Activated CD8-positive, alpha-beta T cell treated with anti-CD3 and anti-CD28 coated beads, Interleukin-2, amount 10 ng/mL, durations not matched to agents 7 days and 5 days (primary cell): ENCODE measurements around the gene C4orf36. TPM values are rescaled to one million over a fixed set of nuclear protein-coding genes. Genes with fewer than 3 reads are reported as not detected.

ENCODE experiments used
- ATAC-seq: fragments of 150-1000 bp; cut with Tn5 transposase; one replicate; pipeline ENCODE4 v1.10.0; 2021; ENCODE audit warnings: moderate library complexity
- CTCF ChIA-PET: fragments of 350-600 bp; sonication (Branson Sonifier 250); formaldehyde crosslinking; loops from one replicate; lab custom pipeline; 2021; ENCODE audit warnings: antibody characterized with exemption; lab: Charles Lee
- POLR2A ChIA-PET: fragments of 350-600 bp; sonication (Branson Sonifier 250); formaldehyde crosslinking; loops from one replicate; lab custom pipeline; 2021; ENCODE audit warnings: antibody characterized with exemption; lab: Charles Lee
- DNase-seq: peaks from one replicate; pipeline ENCODE4 v3.0.0-alpha.2; 2020
- H3K27ac Mint-ChIP-seq: one replicate; pipeline ENCODE4 v1.8.0; 2021; ENCODE audit warnings: mild to moderate bottlenecking, mixed read lengths
- H3K27me3 Mint-ChIP-seq: one replicate; pipeline ENCODE4 v1.8.0; 2021; ENCODE audit warnings: low read depth, mixed read lengths
- H3K36me3 Mint-ChIP-seq: one replicate; pipeline ENCODE4 v1.8.0; 2021; ENCODE audit warnings: low read depth, mixed read lengths
- H3K4me1 Mint-ChIP-seq: one replicate; pipeline ENCODE4 v1.8.0; 2021; ENCODE audit warnings: low read depth, mixed read lengths
- H3K4me3 Mint-ChIP-seq: one replicate; pipeline ENCODE4 v1.8.0; 2021; ENCODE audit warnings: mild to moderate bottlenecking, mixed read lengths
- H3K9me3 Mint-ChIP-seq: one replicate; pipeline ENCODE4 v1.8.0; 2022; ENCODE audit warnings: mixed read lengths; ENCODE audit not compliant: insufficient read depth
- total RNA-seq, 2 experiments: library from RNA; stranded (reverse); gene quantifications; one replicate each; pipeline ENCODE4 v1.2.3, GENCODE V29; 2021

C4orf36 gene
- total RNA-seq, 2 experiments from 2014 or later = 0.37 TPM; not detected in 1

DNA sequence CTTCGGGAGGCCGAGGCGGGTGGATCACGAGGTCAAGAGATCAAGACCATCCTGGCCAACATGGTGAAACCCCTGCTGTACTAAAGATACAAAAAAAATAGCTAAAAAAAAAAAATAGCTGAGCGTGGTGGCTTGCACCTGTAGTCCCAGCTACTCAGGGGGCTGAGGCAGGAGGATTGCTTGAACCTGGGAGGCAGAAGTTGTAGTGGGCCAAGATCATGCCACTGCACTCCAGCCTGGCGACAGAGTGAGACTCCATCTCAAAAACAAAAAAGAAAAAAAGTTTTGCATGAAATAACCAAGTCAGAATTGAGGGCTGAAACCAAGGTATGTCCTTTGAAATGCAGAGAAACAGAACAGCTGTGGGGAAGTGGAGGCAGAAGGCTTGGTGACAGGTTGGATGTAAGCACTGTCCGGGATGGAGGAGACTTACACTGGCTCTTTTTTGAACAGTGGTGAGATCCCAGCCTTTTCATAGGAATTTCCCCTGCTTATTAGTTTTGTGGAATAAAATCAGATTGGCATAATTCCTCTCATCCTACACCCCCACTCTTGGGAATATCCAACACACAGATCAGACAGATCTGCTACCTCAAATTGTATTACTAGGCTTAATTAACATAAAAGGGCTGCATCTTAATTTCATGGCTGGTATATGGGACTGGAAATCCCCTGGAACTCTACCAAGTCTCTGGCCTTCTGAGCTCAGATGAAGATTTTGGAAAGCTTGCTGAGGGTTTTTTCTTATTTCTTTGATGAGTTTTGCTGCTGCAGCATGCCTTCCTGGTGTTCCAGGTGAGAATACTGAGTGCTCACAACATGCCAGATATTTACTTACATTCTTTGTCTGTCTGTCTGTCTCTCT is 18.8 kb upstream of the C4orf36 start:
- Mint-ChIP-seq H3K27ac (no peak overlapping the region), H3K36me3 (no peaks in the 10 kb centered on the region), H3K9me3 (no peaks in the 10 kb centered on the region), H3K4me3 (no peak overlapping the region), H3K27me3 (no peaks in the 10 kb centered on the region), H3K4me1 (peaks cover 13% of the 10 kb centered on the region)
- DNase-seq = no peak
- ChIA-PET CTCF (interaction anchor here (1.2 to 3.1 kb wide), 4 partner anchors 9 to 414 kb away, joined by 3 to 15 read pairs (median 4); no protein-coding TSS in a partner anchor), POLR2A (no interaction called here)
- no peak for ATAC-seq

- CTCF ChIA-PET = interaction anchor here (1.2 to 3.1 kb wide), 4 partner anchors 10 to 413 kb away, joined by 3 to 15 read pairs (median 4); no protein-coding TSS in a partner anchor
- ATAC-seq (no peak), DNase-seq (no peak)
- no peaks in the 10 kb centered on the region for H3K9me3 Mint-ChIP-seq
- H3K27ac Mint-ChIP-seq = no peak overlapping the region
- H3K4me3 Mint-ChIP-seq = no peak overlapping the region
- no peaks in the 10 kb centered on the region for H3K27me3 Mint-ChIP-seq
- H3K36me3 Mint-ChIP-seq = no peaks in the 10 kb centered on the region
- POLR2A ChIA-PET = no interaction called here
- peaks cover 14% of the 10 kb centered on the region for H3K4me1 Mint-ChIP-seq
Observed at GRCh38 chr4:86910369-86910768, 18.1 kb upstream of the C4orf36 start.

DNA sequence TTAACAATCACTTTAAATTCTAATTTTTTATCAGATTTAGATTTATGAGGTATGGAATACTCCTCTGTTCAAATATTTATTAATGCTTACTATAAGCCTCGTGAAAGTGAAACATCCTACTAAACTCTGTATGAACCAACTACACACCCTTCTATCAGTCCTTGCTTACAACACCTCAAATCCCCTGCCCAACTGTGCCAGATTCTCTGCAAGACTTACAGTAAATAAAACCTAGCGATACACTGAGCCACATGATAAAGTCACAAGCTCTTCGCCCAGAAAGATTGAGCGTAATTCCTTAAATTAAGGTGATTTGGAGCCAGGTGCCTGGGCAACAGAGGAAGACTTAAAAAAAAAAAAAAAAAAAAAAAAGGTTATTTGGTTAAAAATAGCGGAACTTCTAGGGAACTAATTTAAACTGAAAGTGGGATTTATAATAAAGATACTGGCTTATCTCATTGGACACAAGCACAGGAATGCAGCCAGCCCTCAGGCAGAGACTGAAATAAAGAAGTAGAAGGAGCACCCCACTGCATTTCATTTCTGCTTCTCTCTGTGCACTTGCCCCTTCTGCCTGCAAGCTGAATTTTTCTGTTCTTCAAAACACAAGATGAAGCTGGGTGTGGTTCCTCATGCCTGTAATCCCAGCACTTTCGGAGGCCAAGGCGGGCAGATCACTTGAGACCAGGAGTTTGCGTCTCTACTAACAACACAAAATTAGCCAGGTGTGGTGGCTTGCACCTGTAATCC is 17.5 kb upstream of the C4orf36 start:
- Mint-ChIP-seq H3K9me3 (no peaks in the 10 kb centered on the region), H3K27me3 (no peaks in the 10 kb centered on the region), H3K4me1 (peaks cover 15% of the 10 kb centered on the region), H3K4me3 (no peak overlapping the region), H3K36me3 (no peaks in the 10 kb centered on the region), H3K27ac (no peak overlapping the region)
- DNase-seq = no peak
- CTCF ChIA-PET = interaction anchor here (0.8 to 3.1 kb wide), 7 partner anchors 10 to 414 kb away, joined by 3 to 15 read pairs (median 5); no protein-coding TSS in a partner anchor
- ATAC-seq = no peak
- POLR2A ChIA-PET = no interaction called here

DNA sequence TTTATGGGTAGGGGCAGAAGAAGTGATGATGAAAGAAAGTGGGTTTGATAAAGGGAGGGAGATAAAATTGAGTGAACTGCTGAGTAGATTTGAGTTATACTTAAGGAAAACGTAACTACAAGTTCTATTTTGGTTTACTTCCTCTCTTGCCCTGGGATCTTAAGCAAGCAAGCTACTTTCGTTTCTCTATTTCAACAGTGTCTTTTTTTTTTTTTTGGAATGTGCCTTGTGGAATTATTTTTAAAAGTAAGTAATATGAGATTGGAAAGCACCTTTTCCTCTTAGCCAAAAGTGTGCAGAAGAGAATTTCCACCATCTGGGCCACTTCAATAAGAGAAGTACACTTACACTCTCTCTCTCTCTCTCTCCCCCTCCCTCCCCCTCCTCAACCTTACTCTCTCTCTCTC is 16.0 kb upstream of the C4orf36 start:
- Mint-ChIP-seq H3K36me3 (no peaks in the 10 kb centered on the region), H3K27me3 (no peaks in the 10 kb centered on the region), H3K4me1 (peaks cover 19% of the 10 kb centered on the region), H3K9me3 (no peaks in the 10 kb centered on the region), H3K27ac (peak overlapping the region; percentile 47), H3K4me3 (peak overlapping the region; percentile 41)
- DNase-seq (no peak), ATAC-seq (no peak)
- POLR2A ChIA-PET = no interaction called here
- CTCF ChIA-PET = interaction anchor here (0.6 to 1.8 kb wide), 3 partner anchors 14 to 943 kb away, joined by 3 to 7 read pairs (median 3); no protein-coding TSS in a partner anchor

- ATAC-seq = no peak
- H3K4me1 Mint-ChIP-seq = peaks cover 6% of the 10 kb centered on the region
- no peak for DNase-seq
- H3K9me3 Mint-ChIP-seq = no peaks in the 10 kb centered on the region
- CTCF ChIA-PET = interaction anchor here (1.5 kb wide), 1 partner anchor 406 kb away, joined by 4 read pairs; no protein-coding TSS in a partner anchor
- peaks cover 5% of the 10 kb centered on the region for H3K27me3 Mint-ChIP-seq
- no peak overlapping the region for H3K27ac Mint-ChIP-seq
- POLR2A ChIA-PET = no interaction called here
- H3K4me3 Mint-ChIP-seq = no peak overlapping the region
- no peaks in the 10 kb centered on the region for H3K36me3 Mint-ChIP-seq
Observed at GRCh38 chr4:86901864-86902263, 9.6 kb upstream of the C4orf36 start.

DNA sequence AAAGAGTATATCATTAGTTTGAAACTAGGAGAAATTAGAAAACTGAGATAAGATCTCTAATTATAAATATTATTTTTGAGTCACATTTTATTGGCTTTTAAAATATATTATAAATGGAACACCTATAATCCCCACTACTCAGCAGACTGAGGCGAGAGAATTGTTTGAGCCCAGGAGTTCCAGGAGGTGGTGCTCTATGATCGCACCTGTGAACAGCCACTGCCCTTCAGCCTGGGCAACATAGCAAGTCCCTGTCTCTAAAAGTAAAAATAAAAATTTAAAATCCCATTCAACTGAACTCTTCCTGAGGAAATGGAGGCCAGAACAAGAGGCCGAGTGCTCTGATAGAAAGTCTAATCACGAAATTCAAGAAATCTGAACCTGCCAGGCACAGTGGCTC is 6.3 kb upstream of the C4orf36 start:
- POLR2A ChIA-PET = no interaction called here
- H3K9me3 Mint-ChIP-seq = no peaks in the 10 kb centered on the region
- no peaks in the 10 kb centered on the region for H3K36me3 Mint-ChIP-seq
- ATAC-seq (no peak), DNase-seq (no peak)
- H3K4me1 Mint-ChIP-seq = no peaks in the 10 kb centered on the region
- H3K27me3 Mint-ChIP-seq = peaks cover 5% of the 10 kb centered on the region
- no peak overlapping the region for H3K4me3 Mint-ChIP-seq
- CTCF ChIA-PET = interaction anchor here (2.0 kb wide), 1 partner anchor 400 kb away, joined by 5 read pairs; no protein-coding TSS in a partner anchor
- no peak overlapping the region for H3K27ac Mint-ChIP-seq

GRCh38 chr4:86896596-86896995 is 4.4 kb upstream of the C4orf36 start:
- Mint-ChIP-seq H3K4me1 (peaks cover 2% of the 10 kb centered on the region), H3K4me3 (no peak overlapping the region), H3K27me3 (peaks cover 9% of the 10 kb centered on the region), H3K27ac (no peak overlapping the region), H3K36me3 (no peaks in the 10 kb centered on the region), H3K9me3 (no peaks in the 10 kb centered on the region)
- no peak for DNase-seq
- POLR2A ChIA-PET = no interaction called here
- CTCF ChIA-PET = interaction anchor here (1.4 to 2.5 kb wide), 2 partner anchors 399 to 402 kb away, joined by 4 to 31 read pairs; no protein-coding TSS in a partner anchor
- no peak for ATAC-seq

DNA sequence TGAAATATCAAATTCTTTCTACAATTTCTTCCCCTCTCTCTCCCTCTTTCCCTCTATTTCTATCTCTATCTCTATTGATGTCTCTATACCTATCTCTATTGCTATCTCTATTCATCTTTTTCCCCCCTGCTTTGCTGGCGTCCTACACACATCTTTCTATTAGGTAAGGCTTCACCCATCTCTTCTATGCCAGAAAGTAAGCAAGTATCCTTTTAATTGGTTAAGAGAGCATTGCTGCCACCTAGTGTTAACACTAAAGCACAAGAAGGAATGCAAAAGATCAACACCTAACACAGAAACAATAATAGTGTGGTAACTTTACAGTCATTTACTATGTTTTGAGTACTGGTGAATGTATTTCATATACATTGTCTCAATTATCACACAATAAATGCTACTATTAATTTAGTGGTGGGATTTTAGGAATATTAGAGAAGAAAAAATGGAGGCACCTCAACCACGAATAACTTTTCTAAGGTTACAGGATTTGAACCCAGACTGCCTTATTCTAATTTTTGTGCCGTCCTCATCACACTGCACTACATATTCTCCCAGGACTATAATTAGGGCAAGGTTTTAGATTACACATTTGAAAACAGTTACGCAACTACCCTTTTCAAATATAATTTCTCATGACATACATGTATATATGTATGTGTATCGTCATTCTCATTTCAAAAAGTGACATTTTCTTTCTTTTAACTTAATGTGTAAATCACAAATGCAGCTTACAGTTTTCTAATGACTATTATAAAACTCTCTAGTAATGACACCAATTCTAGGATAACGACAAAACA is 3.7 kb upstream of the C4orf36 start:
- peaks cover 16% of the 10 kb centered on the region for H3K27me3 Mint-ChIP-seq
- no peak overlapping the region for H3K27ac Mint-ChIP-seq
- peaks cover 3% of the 10 kb centered on the region for H3K4me1 Mint-ChIP-seq
- ChIA-PET CTCF (interaction anchor here (1.0 to 2.5 kb wide), 6 partner anchors 8 to 403 kb away, joined by 3 to 31 read pairs (median 6); no protein-coding TSS in a partner anchor), POLR2A (no interaction called here)
- H3K9me3 Mint-ChIP-seq = no peaks in the 10 kb centered on the region
- no peak overlapping the region for H3K4me3 Mint-ChIP-seq
- ATAC-seq (no peak), DNase-seq (peak; percentile 26)
- H3K36me3 Mint-ChIP-seq = no peaks in the 10 kb centered on the region

DNA sequence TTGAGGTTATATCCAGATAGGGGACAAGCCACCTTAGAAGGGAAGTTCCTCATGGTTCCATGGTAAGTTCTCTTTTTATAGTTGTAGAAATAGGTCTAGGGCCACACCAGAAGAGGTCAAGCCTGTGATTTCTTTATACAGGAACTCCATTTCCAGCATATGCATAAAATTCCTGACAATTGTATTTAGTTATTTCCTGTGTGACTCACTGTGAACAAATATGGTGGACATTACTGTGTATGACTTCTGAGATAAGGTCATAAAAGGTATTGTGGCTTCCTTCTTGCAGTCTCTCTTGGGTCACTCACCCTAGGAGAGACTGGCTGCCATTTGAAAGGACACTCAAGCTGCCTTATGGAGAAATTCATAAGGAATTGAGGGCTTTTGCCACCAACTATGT is 2.2 kb upstream of the C4orf36 start:
- ChIA-PET CTCF (interaction anchor here (1.0 to 1.6 kb wide), 6 partner anchors 9 to 402 kb away, joined by 3 to 18 read pairs (median 4); no protein-coding TSS in a partner anchor), POLR2A (no interaction called here)
- ATAC-seq = no peak

DNA sequence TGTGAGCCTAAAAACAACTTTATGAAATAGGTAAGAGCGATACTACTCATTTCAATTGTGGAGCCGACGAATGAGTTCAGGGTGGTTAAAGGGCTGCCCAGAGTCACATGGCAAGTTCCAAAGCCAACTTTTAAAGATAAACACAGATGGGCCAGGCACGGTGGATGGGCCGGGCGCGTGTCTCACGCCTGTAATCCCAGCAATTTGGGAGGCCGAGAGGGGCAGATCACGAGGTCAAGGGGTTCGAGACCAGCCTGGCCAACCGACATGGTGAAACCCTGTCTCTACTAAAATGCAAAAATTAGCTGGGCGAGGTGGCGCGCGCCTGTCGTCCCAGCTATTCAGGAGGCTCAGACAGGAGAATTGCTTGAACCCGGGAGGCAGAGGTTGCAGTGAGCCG is 914 bp upstream of the C4orf36 start:
- peak overlapping the region; percentile 69 for H3K4me3 Mint-ChIP-seq
- no peaks in the 10 kb centered on the region for H3K36me3 Mint-ChIP-seq
- ATAC-seq = no peak

More for the DNA sequence above, 2.2 kb upstream of the C4orf36 start:
- Mint-ChIP-seq H3K36me3 (no peaks in the 10 kb centered on the region), H3K27ac (no peak overlapping the region), H3K9me3 (no peaks in the 10 kb centered on the region), H3K4me3 (no peak overlapping the region), H3K27me3 (peaks cover 21% of the 10 kb centered on the region), H3K4me1 (peaks cover 3% of the 10 kb centered on the region)
- no peak for DNase-seq

DNA sequence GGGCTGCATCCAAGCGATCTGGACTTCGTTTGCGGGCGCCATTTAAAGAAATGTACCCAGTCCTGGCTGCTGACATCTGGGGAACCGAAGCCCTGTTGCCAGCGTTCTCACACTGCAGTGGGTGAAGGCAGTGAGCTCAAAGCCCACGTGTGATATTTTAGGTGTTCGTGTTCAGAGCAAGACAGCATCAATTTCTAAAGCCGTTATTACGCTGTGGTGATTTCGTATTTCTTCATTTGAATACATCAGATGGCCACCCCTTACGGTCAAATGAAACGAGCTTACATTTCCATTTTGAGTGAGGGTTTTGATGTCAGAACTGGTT is 376 bp upstream of the C4orf36 start:
- Mint-ChIP-seq H3K27me3 (peaks cover 21% of the 10 kb centered on the region), H3K36me3 (no peaks in the 10 kb centered on the region), H3K9me3 (no peaks in the 10 kb centered on the region), H3K4me3 (peak overlapping the region; percentile 69), H3K4me1 (peaks cover 3% of the 10 kb centered on the region), H3K27ac (no peak overlapping the region)
- DNase-seq (no peak), ATAC-seq (no peak)
- ChIA-PET CTCF (interaction anchor here (0.7 to 2.0 kb wide), 3 partner anchors 394 to 397 kb away, joined by 3 to 8 read pairs (median 5); no protein-coding TSS in a partner anchor), POLR2A (no interaction called here)

More for the DNA sequence above, 914 bp upstream of the C4orf36 start:
- CTCF ChIA-PET = interaction anchor here (0.7 to 2.0 kb wide), 3 partner anchors 394 to 397 kb away, joined by 3 to 8 read pairs (median 5); no protein-coding TSS in a partner anchor
- POLR2A ChIA-PET = no interaction called here
- H3K27ac Mint-ChIP-seq = no peak overlapping the region
- peaks cover 3% of the 10 kb centered on the region for H3K4me1 Mint-ChIP-seq
- peaks cover 21% of the 10 kb centered on the region for H3K27me3 Mint-ChIP-seq
- DNase-seq = no peak
- H3K9me3 Mint-ChIP-seq = no peaks in the 10 kb centered on the region
